Gastrocnemius medialis (tissue), 4 donors: ENCODE measurements around the gene PRDM16.

Experiments used
- CTCF ChIP-seq, 5 experiments: fragments of 450-650 bp in 3 of 5; fragments of 200-600 bp in 2 of 5; sonication (generic) in 2 of 5; IDR thresholded peaks in 4 of 5; conservative IDR thresholded peaks in 1 of 5; 1 replicate in 4 of 5; 2 replicates in 1 of 5; pipeline ENCODE4 v1.5.1; 2016 to 2019; ENCODE audit warnings: antibody characterized with exemption in 5 of 5, mild to moderate bottlenecking in 3 of 5, moderate library complexity in 3 of 5
- POLR2A ChIP-seq, 2 donors: fragments of 450-650 bp; IDR thresholded peaks; one replicate each; pipeline ENCODE4 v1.6.1; 2017; ENCODE audit warnings: antibody characterized with exemption in 2 of 2, mild to moderate bottlenecking in 2 of 2, moderate library complexity in 2 of 2

GRCh38 chr1:3019516-3020051 lies 49.4 kb upstream of the PRDM16 start:
- TF ChIP-seq CTCF (IDR thresholded peaks at IDR 0.05 in 4 of 5, conservative IDR thresholded peaks at IDR 0.05 in 1 of 5): no peak
- no peak for TF ChIP-seq POLR2A (IDR thresholded peaks at IDR 0.05)
